ENCODE measurements around the gene JAZF1.

GRCh38 chr7:28222636-28223035 lies 42.0 kb upstream of the JAZF1 start:
- TF ChIP-seq POLR2AphosphoS5 (IDR thresholded peaks at IDR 0.05; ENCODE audit: low read depth, low read length) (no peak), TAF1 (IDR thresholded peaks at IDR 0.05; ENCODE audit: borderline replicate concordance, insufficient read depth, low read length) (no peak), REST (IDR thresholded peaks at IDR 0.05; ENCODE audit: insufficient read depth in 1 of 2, low read depth in 2 of 2, low read length in 2 of 2) (no peak), SIN3A (IDR thresholded peaks at IDR 0.05; ENCODE audit: borderline replicate concordance, insufficient read depth, low read length) (no peak), FOXP2 (optimal IDR thresholded peaks at IDR 0.05; ENCODE audit: borderline replicate concordance, extremely low read depth, extremely low read length, insufficient read depth) (no peak)
